ENCODE data around the gene ESRP2. TPM values are rescaled to one million over a fixed set of nuclear protein-coding genes. Genes with fewer than 3 reads are reported as not detected.

The ESRP2 gene
- total and polyA plus RNA-seq, 9 of the 15 experiments (the other 6 are each of a cell fraction or from before 2014, with no cell fraction given), result 0.05 to 0.15 (median 0.07) TPM; not detected in 6

DNA sequence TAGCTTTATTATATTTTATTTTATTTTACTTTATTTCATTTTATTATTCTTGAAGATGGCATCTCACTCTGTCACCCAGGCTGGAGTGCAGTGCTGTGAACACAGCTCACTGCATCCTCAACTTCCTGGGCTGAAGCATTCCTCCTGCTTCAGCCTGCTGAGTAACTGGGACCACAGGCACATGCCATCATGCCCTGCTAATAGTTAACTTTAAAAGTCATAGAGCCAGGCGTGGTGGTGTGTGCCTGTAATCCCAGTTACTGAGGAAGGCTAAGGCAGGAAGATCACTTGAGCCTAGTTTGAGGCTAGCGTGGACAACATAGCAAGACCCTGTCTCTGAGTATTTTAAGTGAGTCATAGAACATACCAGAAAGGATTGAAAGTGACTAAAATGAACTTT, 38.7 kb downstream of the ESRP2 start (continued):
- no peak for TF ChIP-seq ZKSCAN8 (CRISPR knock-in tag; IDR thresholded peaks at IDR 0.05)
- TF ChIP-seq NUFIP1 (IDR thresholded peaks at IDR 0.05; ENCODE audit: partially characterized antibody), result no peak
- TF ChIP-seq FOXJ2 (tag; IDR thresholded peaks at IDR 0.05), result no peak

DNA sequence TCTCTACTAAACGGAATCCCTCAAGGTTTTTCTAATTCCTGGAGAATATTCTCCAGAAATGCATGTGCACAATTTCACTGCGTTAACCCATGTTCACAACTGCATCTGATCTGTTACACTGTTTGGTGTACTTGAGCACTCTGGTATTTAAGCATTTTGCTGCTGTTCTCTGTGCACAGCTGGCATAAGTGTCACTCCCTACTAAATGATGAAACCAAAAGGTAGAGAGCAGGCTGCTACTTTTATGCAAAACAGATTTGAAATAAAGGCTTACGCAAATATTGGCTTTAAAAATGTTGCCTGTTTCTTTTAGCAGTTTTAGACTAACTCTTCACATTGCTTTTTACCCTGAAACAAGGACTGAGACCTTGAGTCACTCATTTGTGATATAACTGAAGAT, 41.7 kb downstream of the ESRP2 start:
- H3K9ac ChIP-seq (ENCODE audit: insufficient read depth in 1 of 2, low read depth in 2 of 2, low read length in 2 of 2), result no peak overlapping the region
- H3K4me1 ChIP-seq (replicated peaks in 1 of 2; ENCODE audit: control insufficient read depth in 2 of 2, insufficient read depth in 2 of 2, low read length in 2 of 2), result no peaks in the 10 kb centered on the region
- ATAC-seq (no peak), FAIRE-seq (no peak), DNase-seq (ENCODE audit: extremely low read depth in 1 of 4, low spot score in 3 of 4) (no peak)
- H3K27ac ChIP-seq (ENCODE audit: extremely low read depth, low read depth, low read length), result no peak overlapping the region
- H3K36me3 ChIP-seq (ENCODE audit: control insufficient read depth, insufficient read depth, low read length), result peaks cover 61% of the 10 kb centered on the region
- intact Hi-C loops (cut with micrococcal nuclease), result no loop called here
- no peak overlapping the region for H3K4me3 ChIP-seq
- in situ Hi-C loops (cut with MboI), result no loop called here
- H3K27me3 ChIP-seq (ENCODE audit: control insufficient read depth in 2 of 2, insufficient read depth in 2 of 2, low read length in 2 of 2), result no peaks in the 10 kb centered on the region
- H3K9me1 ChIP-seq (ENCODE audit: control insufficient read depth, insufficient read depth, low read length), result no peaks in the 10 kb centered on the region
- BruUV-seq (replicated peaks), result TSS peak; percentile 22
- H3K79me2 ChIP-seq (ENCODE audit: control insufficient read depth, insufficient read depth, low read length), result peaks cover 25% of the 10 kb centered on the region; the same call in 2 of the 3 replicates
- WGBS (ENCODE audit: insufficient coverage, low coverage, missing lambda C conversion rate), result 68% methylated on average over 3 of the region's 3 CpGs
- no peak overlapping the region for H2AFZ ChIP-seq (ENCODE audit: low read depth, low read length)
- H4K20me1 ChIP-seq (replicated peaks; ENCODE audit: control insufficient read depth, insufficient read depth, low read length), result no peaks in the 10 kb centered on the region
- H3K9me3 ChIP-seq (replicated peaks; ENCODE audit: control insufficient read depth, insufficient read depth, low read depth, low read length), result no peaks in the 10 kb centered on the region
- CTCF ChIA-PET (ENCODE audit: low intra/inter-chr PET ratio), result no interaction called here
- POLR2A ChIA-PET, result no interaction called here
- H3K4me2 ChIP-seq (ENCODE audit: insufficient read depth, low read length), result no peak overlapping the region
- TF ChIP-seq RHOXF2B (CRISPR knock-in tag; conservative IDR thresholded peaks at IDR 0.05) (no peak), ZBTB7A (IDR thresholded peaks at IDR 0.05; ENCODE audit: borderline replicate concordance, control insufficient read depth, low read depth, low read length) (no peak), GTF2F1 (IDR thresholded peaks at IDR 0.05; ENCODE audit: low read depth, low read length) (no peak), ZNF76 (CRISPR knock-in tag; IDR thresholded peaks at IDR 0.05; ENCODE audit: borderline replicate concordance) (no peak), ZNF311 (CRISPR knock-in tag; IDR thresholded peaks at IDR 0.05) (no peak), HEY1 (CRISPR knock-in tag; IDR thresholded peaks at IDR 0.05; ENCODE audit: borderline replicate concordance) (no peak), DDX20 (tag; IDR thresholded peaks at IDR 0.05; ENCODE audit: low read depth) (no peak), FUS (optimal IDR thresholded peaks at IDR 0.05; ENCODE audit: low read depth, low read length) (no peak), TAL1 (IDR thresholded peaks at IDR 0.05) (no peak)
- TF ChIP-seq, protein P1, sequence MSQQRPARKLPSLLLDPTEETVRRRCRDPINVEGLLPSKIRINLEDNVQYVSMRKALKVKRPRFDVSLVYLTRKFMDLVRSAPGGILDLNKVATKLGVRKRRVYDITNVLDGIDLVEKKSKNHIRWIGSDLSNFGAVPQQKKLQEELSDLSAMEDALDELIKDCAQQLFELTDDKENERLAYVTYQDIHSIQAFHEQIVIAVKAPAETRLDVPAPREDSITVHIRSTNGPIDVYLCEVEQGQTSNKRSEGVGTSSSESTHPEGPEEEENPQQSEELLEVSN (IDR thresholded peaks at IDR 0.05; ENCODE audit: borderline replicate concordance in 1 of 2, extremely low read depth in 1 of 2, insufficient read depth in 1 of 2, insufficient read length in 1 of 2, low read depth in 1 of 2, low read length in 1 of 2, poor library complexity in 1 of 2, severe bottlenecking in 1 of 2), result no peak
- TF ChIP-seq, protein P2, sequence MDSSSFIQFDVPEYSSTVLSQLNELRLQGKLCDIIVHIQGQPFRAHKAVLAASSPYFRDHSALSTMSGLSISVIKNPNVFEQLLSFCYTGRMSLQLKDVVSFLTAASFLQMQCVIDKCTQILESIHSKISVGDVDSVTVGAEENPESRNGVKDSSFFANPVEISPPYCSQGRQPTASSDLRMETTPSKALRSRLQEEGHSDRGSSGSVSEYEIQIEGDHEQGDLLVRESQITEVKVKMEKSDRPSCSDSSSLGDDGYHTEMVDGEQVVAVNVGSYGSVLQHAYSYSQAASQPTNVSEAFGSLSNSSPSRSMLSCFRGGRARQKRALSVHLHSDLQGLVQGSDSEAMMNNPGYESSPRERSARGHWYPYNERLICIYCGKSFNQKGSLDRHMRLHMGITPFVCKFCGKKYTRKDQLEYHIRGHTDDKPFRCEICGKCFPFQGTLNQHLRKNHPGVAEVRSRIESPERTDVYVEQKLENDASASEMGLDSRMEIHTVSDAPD (CRISPR knock-in tag; IDR thresholded peaks at IDR 0.05), result no peak
- TF ChIP-seq, protein P3, sequence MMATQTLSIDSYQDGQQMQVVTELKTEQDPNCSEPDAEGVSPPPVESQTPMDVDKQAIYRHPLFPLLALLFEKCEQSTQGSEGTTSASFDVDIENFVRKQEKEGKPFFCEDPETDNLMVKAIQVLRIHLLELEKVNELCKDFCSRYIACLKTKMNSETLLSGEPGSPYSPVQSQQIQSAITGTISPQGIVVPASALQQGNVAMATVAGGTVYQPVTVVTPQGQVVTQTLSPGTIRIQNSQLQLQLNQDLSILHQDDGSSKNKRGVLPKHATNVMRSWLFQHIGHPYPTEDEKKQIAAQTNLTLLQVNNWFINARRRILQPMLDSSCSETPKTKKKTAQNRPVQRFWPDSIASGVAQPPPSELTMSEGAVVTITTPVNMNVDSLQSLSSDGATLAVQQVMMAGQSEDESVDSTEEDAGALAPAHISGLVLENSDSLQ (IDR thresholded peaks at IDR 0.05), result no peak
- TF ChIP-seq, protein P4, sequence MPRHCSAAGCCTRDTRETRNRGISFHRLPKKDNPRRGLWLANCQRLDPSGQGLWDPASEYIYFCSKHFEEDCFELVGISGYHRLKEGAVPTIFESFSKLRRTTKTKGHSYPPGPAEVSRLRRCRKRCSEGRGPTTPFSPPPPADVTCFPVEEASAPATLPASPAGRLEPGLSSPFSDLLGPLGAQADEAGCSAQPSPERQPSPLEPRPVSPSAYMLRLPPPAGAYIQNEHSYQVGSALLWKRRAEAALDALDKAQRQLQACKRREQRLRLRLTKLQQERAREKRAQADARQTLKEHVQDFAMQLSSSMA (CRISPR knock-in tag; IDR thresholded peaks at IDR 0.05), result no peak

Measured in K562 (cell line).